CD14-positive monocyte (primary cell): ENCODE data around the gene KXD1. TPM values are rescaled to one million over a fixed set of nuclear protein-coding genes. Genes with fewer than 3 reads are reported as not detected.

ENCODE experiments used
- DNase-seq, 3 donors: peaks; one replicate each; pipeline ENCODE4 v3.0.0-alpha.2; 2011 to 2022
- H2AFZ ChIP-seq: 2 replicates; pipeline ENCODE4 v1.6.0; 2012; ENCODE audit warnings: mild to moderate bottlenecking, low read depth, low read length, inconsistent platforms; ENCODE audit not compliant: insufficient read depth, poor library complexity, severe bottlenecking
- H3K27ac ChIP-seq, 2 donors: 1 replicate in 1 of 2; 2 replicates in 1 of 2; pipeline ENCODE4 v1.5.1; 2012 to 2013; ENCODE audit warnings: low read length in 2 of 2, control low read depth in 1 of 2, inconsistent platforms in 1 of 2, low read depth in 1 of 2, mild to moderate bottlenecking in 1 of 2
- H3K27me3 ChIP-seq, 2 donors: one replicate each; pipeline versions ENCODE4 v1.6.0 to v1.6.1; 2011 to 2013; ENCODE audit warnings: low read length in 2 of 2; ENCODE audit not compliant: control insufficient read depth in 2 of 2, insufficient read depth in 2 of 2
- H3K36me3 ChIP-seq, 2 donors: replicated peaks in 1 of 2; 1 replicate in 1 of 2; 2 replicates in 1 of 2; pipeline versions ENCODE4 v1.5.1 to v1.6.1; 2012 to 2013; ENCODE audit warnings: low read length in 2 of 2, control low read depth in 1 of 2, inconsistent platforms in 1 of 2, mild to moderate bottlenecking in 1 of 2; ENCODE audit not compliant: insufficient read depth in 2 of 2, control insufficient read depth in 1 of 2
- H3K4me1 ChIP-seq, 2 donors: 1 replicate in 1 of 2; 2 replicates in 1 of 2; pipeline versions ENCODE4 v1.5.1 to v1.6.1; 2012 to 2013; ENCODE audit warnings: low read length in 2 of 2, control low read depth in 1 of 2, inconsistent platforms in 1 of 2, mild to moderate bottlenecking in 1 of 2, moderate library complexity in 1 of 2; ENCODE audit not compliant: insufficient read depth in 2 of 2, control insufficient read depth in 1 of 2
- H3K4me2 ChIP-seq: replicated peaks from 2 replicates; pipeline ENCODE3; 2012; ENCODE audit warnings: low read length, moderate library complexity, mild to moderate bottlenecking; ENCODE audit not compliant: poor library complexity, severe bottlenecking; ENCODE audit errors: extremely low read depth
- H3K4me3 ChIP-seq, 3 experiments: fragments of 200-600 bp in 1 of 3; sonication (generic) in 1 of 3; replicated peaks in 1 of 3; 1 replicate in 2 of 3; 2 replicates in 1 of 3; pipeline ENCODE4 v1.5.1; 2011 to 2013; ENCODE audit warnings: low read length in 3 of 3, mild to moderate bottlenecking in 3 of 3, control low read depth in 2 of 3, low read depth in 2 of 3, inconsistent platforms in 1 of 3, moderate library complexity in 1 of 3
- H3K79me2 ChIP-seq: 2 replicates; pipeline ENCODE4 v1.6.0; 2012; ENCODE audit warnings: mild to moderate bottlenecking, control low read depth, inconsistent platforms, low read length, moderate library complexity; ENCODE audit not compliant: insufficient read depth
- H3K9ac ChIP-seq: 2 replicates; pipeline ENCODE4 v1.6.0; 2017; ENCODE audit warnings: low read length, mild to moderate bottlenecking; ENCODE audit not compliant: insufficient read depth, poor library complexity, severe bottlenecking
- H3K9me3 ChIP-seq, 2 donors: replicated peaks in 1 of 2; 1 replicate in 1 of 2; 2 replicates in 1 of 2; pipeline versions ENCODE4 v1.5.1 to v1.6.1; 2012 to 2013; ENCODE audit warnings: low read length in 2 of 2, control low read depth in 1 of 2; ENCODE audit not compliant: control insufficient read depth in 1 of 2, insufficient read depth in 1 of 2
- H4K20me1 ChIP-seq: 2 replicates; pipeline ENCODE4 v1.6.0; 2012; ENCODE audit warnings: mild to moderate bottlenecking, low read length, control low read depth, moderate library complexity; ENCODE audit not compliant: insufficient read depth
- H3K27ac Mint-ChIP-seq, 7 donors: one replicate each; pipeline ENCODE4 v1.8.0; 2020; ENCODE audit warnings: mild to moderate bottlenecking in 7 of 7, mixed read lengths in 7 of 7, moderate library complexity in 6 of 7, inconsistent platforms in 2 of 7
- H3K27me3 Mint-ChIP-seq, 3 donors: one replicate each; pipeline ENCODE4 v1.8.0; 2021 to 2022; ENCODE audit warnings: low read depth in 3 of 3, mild to moderate bottlenecking in 3 of 3, mixed read lengths in 3 of 3, moderate library complexity in 3 of 3, inconsistent platforms in 1 of 3
- H3K36me3 Mint-ChIP-seq, 2 donors: one replicate each; pipeline ENCODE4 v1.8.0; 2020; ENCODE audit warnings: mixed read lengths in 2 of 2, inconsistent platforms in 1 of 2, mild to moderate bottlenecking in 1 of 2
- H3K4me1 Mint-ChIP-seq: one replicate; pipeline ENCODE4 v1.8.0; 2020; ENCODE audit warnings: mild to moderate bottlenecking, mixed read lengths
- H3K4me3 Mint-ChIP-seq, 2 donors: one replicate each; pipeline ENCODE4 v1.8.0; 2020; ENCODE audit warnings: mild to moderate bottlenecking in 2 of 2, mixed read lengths in 2 of 2, moderate library complexity in 1 of 2
- H3K9me3 Mint-ChIP-seq, 7 donors: one replicate each; pipeline ENCODE4 v1.8.0; 2020 to 2022; ENCODE audit warnings: mixed read lengths in 7 of 7, mild to moderate bottlenecking in 6 of 7, moderate library complexity in 6 of 7, inconsistent platforms in 2 of 7
- CTCF ChIP-seq: fragments of 200-600 bp; IDR thresholded peaks from one replicate; pipeline ENCODE4 v1.8.0; 2022; ENCODE audit warnings: antibody characterized with exemption, mild to moderate bottlenecking
- WGBS: methylation state at CpG from one replicate; pipeline ENCODE4 v1.1.5; 2013; ENCODE audit warnings: missing lambda C conversion rate; ENCODE audit not compliant: insufficient coverage; 5-methylcytosine and 5-hydroxymethylcytosine counted together
- intact Hi-C, 2 donors: fragments of 100-400 bp; cut with micrococcal nuclease; formaldehyde crosslinking; loops; one replicate each; pipeline versions ENCODE4 v1.15.0 to v1.15.1; 2023
- polyA plus RNA-seq, 3 donors: library from polyadenylated mRNA; depleted of rRNA in 1 of 3; unstranded in 2 of 3; stranded (reverse) in 1 of 3; fragments of 300-500 nt in 2 of 3; fragments of >200 nt in 1 of 3; fragmentation: Illumina TruSeq in 2 of 3; gene quantifications; 1 replicate in 2 of 3; 2 replicates in 1 of 3; pipeline ENCODE4 v1.2.3, GENCODE V29; 2012 to 2021

The KXD1 gene
- polyA plus RNA-seq, 3 donors, result 74.4 to 194 (median 87.9) TPM

DNA sequence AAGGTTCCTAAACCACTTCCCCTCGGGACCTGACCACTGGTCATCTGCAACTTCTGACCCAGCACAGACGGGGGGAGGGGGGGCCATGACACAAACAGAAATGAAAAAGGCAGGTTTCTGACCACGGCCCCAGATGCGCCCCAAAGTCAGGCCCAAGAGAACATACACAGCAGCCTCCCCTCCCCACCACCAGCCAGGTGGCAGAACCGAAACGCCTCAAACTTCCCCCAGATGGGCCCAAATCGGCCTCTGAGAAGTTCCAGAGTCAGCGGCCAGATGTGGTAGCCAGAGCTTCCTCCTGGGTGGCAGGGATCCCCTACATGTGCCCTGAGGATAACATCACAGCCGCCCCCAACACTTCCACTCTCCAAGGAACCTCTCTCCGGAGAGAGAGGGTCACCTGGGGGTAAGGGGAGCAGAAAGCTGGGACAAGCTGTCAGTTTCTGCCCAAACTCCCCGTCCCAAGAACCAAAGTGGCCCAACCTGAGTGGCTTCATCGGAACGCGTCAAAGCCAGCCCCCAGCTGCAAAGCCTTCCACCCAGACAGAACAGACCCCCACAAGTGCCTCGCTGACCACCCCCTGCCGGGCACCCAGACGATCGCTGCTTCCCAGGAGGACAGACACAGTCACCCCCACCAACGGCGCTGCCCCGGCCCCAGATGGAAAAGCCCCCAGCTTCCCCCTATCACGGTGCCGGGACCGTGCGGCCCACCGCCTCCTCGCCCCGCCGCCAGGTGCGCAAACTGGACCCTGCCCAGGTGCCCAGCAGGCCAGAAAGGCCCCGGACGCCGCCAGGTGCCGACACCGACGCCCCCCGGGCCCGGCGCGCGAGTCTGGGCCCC lies 36.6 kb upstream of the KXD1 start:
- Histone ChIP-seq H4K20me1 (peaks cover 56% of the 10 kb centered on the region), H3K27me3 (no peaks in the 10 kb centered on the region), H3K36me3 (peaks cover 0 to 7% of the 10 kb centered on the region in 2 donors), H3K27ac (peak overlapping the region; percentile 87 to 97), H3K4me3 (peak overlapping the region; percentile 73 to 98 (median 84)), H3K9me3 (no peaks in the 10 kb centered on the region), H3K4me1 (peaks cover 42 to 45% of the 10 kb centered on the region in 2 donors), H2AFZ (no peak overlapping the region), H3K79me2 (peaks cover 58% of the 10 kb centered on the region), H3K4me2 (peak overlapping the region; percentile 96), H3K9ac (peak overlapping the region; percentile 100)
- intact Hi-C loops, result loop anchor here (2.0 to 5.0 kb wide), 5 partner anchors 18 to 396 kb away; partner anchors contain the start of genes COPE (in 1 of the 2), DDX49 (in 1 of the 2) and KXD1 (in 1 of the 2)
- Mint-ChIP-seq H3K9me3 (peaks cover 0 to 3% (median 0%) of the 10 kb centered on the region in 7 donors), H3K4me3 (peak overlapping the region; percentile 95 to 100), H3K4me1 (peaks cover 48% of the 10 kb centered on the region), H3K27me3 (no peaks in the 10 kb centered on the region), H3K36me3 (peaks cover 9 to 11% of the 10 kb centered on the region in 2 donors), H3K27ac (peak overlapping the region; percentile 92 to 100 (median 97))
- peak in 2 of 3 donors; percentile 44 to 62 for DNase-seq
- no peak for TF ChIP-seq CTCF
- under 1% methylated on average over 34 of the region's 41 CpGs for WGBS

GRCh38 chr19:18521692-18522123 lies 36.0 kb upstream of the KXD1 start, which contains the start of gene ELL:
TSS of gene ELL (minus strand) at chr19:18522070. CDS start at chr19:18522055, 15 bp downstream.
- Histone ChIP-seq H2AFZ (no peak within 1 kb of the TSS), H3K79me2 (peaks cover 52% of the 10 kb centered on the region), H3K4me1 (peaks cover 37 to 38% of the 10 kb centered on the region in 2 donors), H3K9me3 (no peaks in the 10 kb centered on the region), H3K27me3 (no peaks in the 10 kb centered on the region), H3K4me3 (peak within 1 kb of the TSS; percentile 73 to 98 (median 84)), H3K36me3 (peaks cover 0 to 1% of the 10 kb centered on the region in 2 donors), H4K20me1 (peaks cover 49% of the 10 kb centered on the region), H3K4me2 (peak within 1 kb of the TSS; percentile 96), H3K9ac (peak within 1 kb of the TSS; percentile 100), H3K27ac (peak within 1 kb of the TSS; percentile 87 to 97)
- WGBS, result 0% methylated on average over 52 of the region's 52 CpGs
- Mint-ChIP-seq H3K4me3 (peak within 1 kb of the TSS; percentile 95 to 100), H3K27me3 (peaks cover 0 to 2% (median 0%) of the 10 kb centered on the region in 3 donors), H3K4me1 (peaks cover 46% of the 10 kb centered on the region), H3K27ac (peak within 1 kb of the TSS; percentile 92 to 100 (median 97)), H3K36me3 (peaks cover 5% of the 10 kb centered on the region in 2 donors), H3K9me3 (peaks cover 0 to 3% (median 0%) of the 10 kb centered on the region in 7 donors)
- intact Hi-C loops, result loop anchor here (1.0 to 5.0 kb wide), 9 partner anchors 19 to 396 kb away; partner anchors contain the start of genes KXD1 (in 2 of the 2), COPE (in 1 of the 2), DDX49 (in 1 of the 2) and KLHL26 (in 1 of the 2)
- TF ChIP-seq CTCF, result no peak
- DNase-seq, result no peak
